Tibial artery (tissue), 4 donors: ENCODE results near the gene SLC9A9.
A peak's percentile ranks its signal among the peaks of the same experiment; 100 is the strongest.
"Not testable (repeated sequence)": the region's sequence is repeated elsewhere in the genome, so short reads cannot be mapped to it uniquely, and the experiment has no call there.

Experiments used
- DNase-seq, 2 donors: peaks; one replicate each; pipeline ENCODE4 v3.0.0-alpha.2; 2019
- H3K27ac ChIP-seq, 2 donors: fragments of 200-600 bp; sonication (generic) in 1 of 2; 1 replicate in 1 of 2; 2 replicates in 1 of 2; pipeline ENCODE4 v1.5.1; 2018 to 2019; ENCODE audit warnings: mild to moderate bottlenecking in 1 of 2
- H3K27me3 ChIP-seq, 2 donors: fragments of 200-600 bp; sonication (generic) in 1 of 2; one replicate each; pipeline versions ENCODE4 v1.5.1 to v1.6.0; 2016 to 2019
- H3K36me3 ChIP-seq, 3 donors: fragments of 200-600 bp; sonication (generic) in 2 of 3; one replicate each; pipeline ENCODE4 v1.5.1; 2016 to 2019; ENCODE audit warnings: mild to moderate bottlenecking in 2 of 3
- H3K4me1 ChIP-seq, 4 donors: fragments of 200-600 bp; sonication (generic) in 2 of 4; 1 replicate in 3 of 4; 2 replicates in 1 of 4; pipeline ENCODE4 v1.5.1; 2016 to 2019
- H3K4me3 ChIP-seq, 2 donors: fragments of 200-600 bp; sonication (generic) in 1 of 2; 1 replicate in 1 of 2; 2 replicates in 1 of 2; pipeline ENCODE4 v1.5.1; 2018 to 2019; ENCODE audit warnings: mild to moderate bottlenecking in 2 of 2
- H3K9me3 ChIP-seq, 3 donors: fragments of 200-600 bp; sonication (generic) in 1 of 3; one replicate each; pipeline ENCODE4 v1.5.1; 2016 to 2019
- intact Hi-C: fragments of 100-400 bp; cut with DNase I; formaldehyde crosslinking; loops from one replicate; pipeline ENCODE4 v1.15.0; 2023; ENCODE audit warnings: low total_unique reads
- TF ChIP-seq, protein P1 (sequence below), 2 experiments: fragments of 200-600 bp in 1 of 2; fragments of 450-650 bp in 1 of 2; IDR thresholded peaks; one replicate each; pipeline ENCODE4 v1.5.1; 2017 to 2019; ENCODE audit warnings: antibody characterized with exemption in 2 of 2, mild to moderate bottlenecking in 1 of 2, moderate library complexity in 1 of 2

The SLC9A9 gene

DNA sequence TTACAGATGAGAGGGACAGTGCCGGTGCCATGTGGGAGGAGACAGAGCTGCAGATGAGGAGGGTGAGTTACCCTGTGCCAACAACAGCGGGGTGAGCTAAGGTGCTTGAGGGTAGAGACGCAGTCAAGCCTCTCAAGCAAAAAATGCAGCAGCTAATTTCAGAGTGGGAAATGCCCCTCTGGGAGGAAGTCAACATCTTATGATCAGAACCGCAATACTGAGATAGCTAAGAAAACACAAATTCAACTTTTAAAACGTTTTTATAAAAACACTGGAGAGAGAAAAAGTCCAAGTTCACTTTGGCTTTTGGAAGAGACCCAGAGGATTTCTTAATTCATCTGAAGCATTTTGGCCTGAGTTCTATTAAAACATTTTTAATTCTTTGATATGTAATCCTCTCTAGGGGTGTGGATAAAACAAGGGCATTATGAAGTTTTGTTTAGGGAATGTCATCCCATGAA is 319.2 kb downstream of the SLC9A9 start:
- intact Hi-C loops, result no loop called here
- Histone ChIP-seq H3K36me3 (no peaks in the 10 kb centered on the region), H3K9me3 (no peaks in the 10 kb centered on the region), H3K4me3 (no peak overlapping the region), H3K27ac (no peak overlapping the region), H3K4me1 (peaks cover 0 to 8% (median 3%) of the 10 kb centered on the region in 4 donors), H3K27me3 (no peaks in the 10 kb centered on the region)
- TF ChIP-seq, protein P1, sequence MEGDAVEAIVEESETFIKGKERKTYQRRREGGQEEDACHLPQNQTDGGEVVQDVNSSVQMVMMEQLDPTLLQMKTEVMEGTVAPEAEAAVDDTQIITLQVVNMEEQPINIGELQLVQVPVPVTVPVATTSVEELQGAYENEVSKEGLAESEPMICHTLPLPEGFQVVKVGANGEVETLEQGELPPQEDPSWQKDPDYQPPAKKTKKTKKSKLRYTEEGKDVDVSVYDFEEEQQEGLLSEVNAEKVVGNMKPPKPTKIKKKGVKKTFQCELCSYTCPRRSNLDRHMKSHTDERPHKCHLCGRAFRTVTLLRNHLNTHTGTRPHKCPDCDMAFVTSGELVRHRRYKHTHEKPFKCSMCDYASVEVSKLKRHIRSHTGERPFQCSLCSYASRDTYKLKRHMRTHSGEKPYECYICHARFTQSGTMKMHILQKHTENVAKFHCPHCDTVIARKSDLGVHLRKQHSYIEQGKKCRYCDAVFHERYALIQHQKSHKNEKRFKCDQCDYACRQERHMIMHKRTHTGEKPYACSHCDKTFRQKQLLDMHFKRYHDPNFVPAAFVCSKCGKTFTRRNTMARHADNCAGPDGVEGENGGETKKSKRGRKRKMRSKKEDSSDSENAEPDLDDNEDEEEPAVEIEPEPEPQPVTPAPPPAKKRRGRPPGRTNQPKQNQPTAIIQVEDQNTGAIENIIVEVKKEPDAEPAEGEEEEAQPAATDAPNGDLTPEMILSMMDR (IDR thresholded peaks at IDR 0.05), result no peak
- peak in 1 of 2 donors; percentile 23 for DNase-seq

DNA sequence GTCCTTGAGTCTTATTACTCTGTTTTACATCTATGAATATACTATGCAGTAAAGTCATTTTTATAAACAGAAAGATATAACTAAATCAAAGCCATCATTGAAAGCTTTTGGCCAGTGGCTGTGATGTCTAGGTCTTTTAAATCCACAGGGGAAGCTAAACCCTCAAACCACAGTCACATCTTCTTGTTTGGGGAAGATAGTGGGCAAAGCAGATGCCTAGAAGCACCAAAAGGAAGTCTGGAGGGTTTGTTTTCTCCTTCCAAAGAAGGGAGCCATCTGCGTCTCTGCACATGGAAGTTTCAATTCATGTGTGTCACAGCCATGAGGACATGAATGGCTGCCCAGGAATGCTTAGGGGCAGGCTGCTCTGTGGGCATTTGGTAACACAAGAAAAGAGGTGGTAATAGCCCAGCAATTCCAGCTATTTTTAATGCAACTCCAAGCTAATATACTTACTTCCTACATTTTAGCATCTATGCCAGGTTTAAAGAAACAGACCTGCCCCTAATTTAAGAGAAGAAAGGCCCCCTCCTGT is 322.2 kb downstream of the SLC9A9 start:
- Histone ChIP-seq H3K27ac (no peak overlapping the region), H3K9me3 (no peaks in the 10 kb centered on the region), H3K27me3 (no peaks in the 10 kb centered on the region), H3K4me1 (peaks cover 0 to 8% (median 3%) of the 10 kb centered on the region in 4 donors), H3K4me3 (no peak overlapping the region), H3K36me3 (no peaks in the 10 kb centered on the region)
- intact Hi-C loops, result no loop called here
- DNase-seq, result no peak
- TF ChIP-seq, protein P1 (IDR thresholded peaks at IDR 0.05), result no peak

DNA sequence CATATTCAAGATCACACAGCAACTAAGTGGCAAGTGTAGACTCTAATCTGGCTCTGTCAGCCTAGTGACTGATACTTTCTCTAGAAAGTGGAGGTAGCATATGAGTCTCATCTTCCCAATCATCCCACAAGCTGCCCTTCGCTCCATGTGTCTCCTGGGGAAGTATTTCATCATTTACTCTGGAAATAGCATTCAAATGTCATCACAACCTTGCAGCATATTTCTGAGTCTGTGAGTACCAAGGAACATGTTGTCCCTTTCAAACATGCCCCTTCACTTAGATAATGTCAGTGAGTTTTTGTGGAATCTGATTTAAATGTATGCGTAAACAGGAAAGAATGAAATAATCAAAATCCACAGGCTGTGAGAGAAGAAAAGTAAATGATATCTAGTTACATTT is 322.9 kb downstream of the SLC9A9 start:
- Histone ChIP-seq H3K4me3 (no peak overlapping the region), H3K36me3 (no peaks in the 10 kb centered on the region), H3K27me3 (no peaks in the 10 kb centered on the region), H3K4me1 (peaks cover 0 to 8% (median 3%) of the 10 kb centered on the region in 4 donors), H3K27ac (no peak overlapping the region), H3K9me3 (no peaks in the 10 kb centered on the region)
- no peak for DNase-seq
- intact Hi-C loops, result no loop called here
- TF ChIP-seq, protein P1 (IDR thresholded peaks at IDR 0.05), result no peak

DNA sequence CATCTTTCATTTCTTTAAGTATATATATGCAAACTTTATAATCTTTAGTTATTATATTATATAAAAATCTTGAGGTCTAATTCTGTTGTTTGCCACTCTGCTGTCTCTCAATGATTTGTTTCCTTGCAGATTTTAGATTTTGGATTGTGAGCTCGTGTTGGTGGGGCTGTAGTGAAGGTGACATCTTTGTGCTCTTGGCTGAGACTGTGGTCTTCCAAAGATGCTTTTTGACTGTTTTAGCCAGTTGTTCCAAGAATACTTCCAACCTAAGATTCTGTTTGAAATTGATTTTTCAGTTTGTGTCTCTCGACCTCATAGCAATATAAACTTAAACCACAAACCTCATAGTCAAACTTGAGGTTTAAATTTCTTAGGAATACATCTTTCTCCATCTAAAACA is 326.5 kb downstream of the SLC9A9 start:
- no peaks in the 10 kb centered on the region for H3K36me3 ChIP-seq
- H3K4me3 ChIP-seq, result no peak overlapping the region
- no peak overlapping the region for H3K27ac ChIP-seq
- no peaks in the 10 kb centered on the region for H3K4me1 ChIP-seq
- no peak for DNase-seq
- TF ChIP-seq, protein P1 (IDR thresholded peaks at IDR 0.05), result no peak
- H3K27me3 ChIP-seq, result no peaks in the 10 kb centered on the region
- no peaks in the 10 kb centered on the region for H3K9me3 ChIP-seq
- intact Hi-C loops, result no loop called here

DNA sequence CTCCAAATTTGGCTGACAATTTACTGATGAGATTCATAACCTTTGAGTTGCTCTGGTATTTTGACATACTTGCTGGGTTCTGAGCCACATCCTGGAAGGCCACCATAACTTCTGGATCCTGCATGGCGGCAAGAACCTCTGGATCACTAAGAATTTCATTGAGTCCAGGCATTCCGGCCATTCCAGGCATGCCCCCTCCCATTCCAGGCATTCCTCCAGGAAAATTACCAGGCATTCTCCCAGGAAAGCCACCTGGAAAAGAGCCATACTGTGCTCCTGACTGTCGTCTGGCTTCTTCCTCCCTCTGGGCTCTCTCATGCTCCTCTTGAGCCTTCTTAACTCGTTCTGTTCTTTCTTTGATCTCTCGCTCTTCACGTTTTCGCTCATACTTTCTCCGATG is 331.1 kb downstream of the SLC9A9 start:
- H3K27ac ChIP-seq, H3K27me3 ChIP-seq, H3K4me1 ChIP-seq, H3K9me3 ChIP-seq, intact Hi-C loops, H3K4me3 ChIP-seq, DNase-seq, H3K36me3 ChIP-seq: not testable (repeated sequence)

DNA sequence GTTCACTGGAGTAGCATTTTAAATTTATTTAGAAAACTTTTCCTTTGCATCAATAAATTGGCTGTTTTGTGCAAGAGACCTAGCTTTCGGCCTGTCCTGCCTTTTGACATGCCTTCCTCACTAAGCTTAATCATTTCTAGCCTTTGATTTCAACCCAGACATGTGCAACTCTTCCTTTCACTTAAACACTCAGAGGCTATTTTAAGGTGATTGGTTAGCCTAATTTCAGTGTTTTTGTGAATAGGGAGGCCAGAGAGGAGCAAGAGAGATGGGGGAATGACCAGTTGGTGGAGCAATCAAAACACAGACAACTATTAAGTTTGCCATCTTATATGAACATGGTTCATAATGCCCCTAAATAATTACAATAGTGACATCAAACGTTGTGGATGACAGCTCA is 333.4 kb downstream of the SLC9A9 start:
- no peaks in the 10 kb centered on the region for H3K9me3 ChIP-seq
- TF ChIP-seq, protein P1 (IDR thresholded peaks at IDR 0.05), result no peak
- H3K4me3 ChIP-seq, result no peak overlapping the region
- DNase-seq, result no peak
- no peaks in the 10 kb centered on the region for H3K4me1 ChIP-seq
- H3K36me3 ChIP-seq, result no peaks in the 10 kb centered on the region
- H3K27me3 ChIP-seq, result no peaks in the 10 kb centered on the region
- H3K27ac ChIP-seq, result no peak overlapping the region
- intact Hi-C loops, result no loop called here
